Renal cortical epithelial cell (primary cell): ENCODE results near the gene PGF. TPM values are rescaled to one million over a fixed set of nuclear protein-coding genes. Genes with fewer than 3 reads are reported as not detected.
"Not testable (repeated sequence)": the region's sequence is repeated elsewhere in the genome, so short reads cannot be mapped to it uniquely, and the experiment has no call there.

ENCODE experiments used
- DNase-seq: peaks from one replicate; pipeline ENCODE4 v3.0.0-alpha.2; 2011; ENCODE audit warnings: low read depth
- total RNA-seq: library from RNA; depleted of rRNA; stranded (reverse); fragments of >200 nt; gene quantifications from 2 replicates; pipeline ENCODE4 v1.2.3, GENCODE V29; 2014

The PGF gene
- total RNA-seq, 1 donor from 2014 or later: 0.35 TPM

DNA sequence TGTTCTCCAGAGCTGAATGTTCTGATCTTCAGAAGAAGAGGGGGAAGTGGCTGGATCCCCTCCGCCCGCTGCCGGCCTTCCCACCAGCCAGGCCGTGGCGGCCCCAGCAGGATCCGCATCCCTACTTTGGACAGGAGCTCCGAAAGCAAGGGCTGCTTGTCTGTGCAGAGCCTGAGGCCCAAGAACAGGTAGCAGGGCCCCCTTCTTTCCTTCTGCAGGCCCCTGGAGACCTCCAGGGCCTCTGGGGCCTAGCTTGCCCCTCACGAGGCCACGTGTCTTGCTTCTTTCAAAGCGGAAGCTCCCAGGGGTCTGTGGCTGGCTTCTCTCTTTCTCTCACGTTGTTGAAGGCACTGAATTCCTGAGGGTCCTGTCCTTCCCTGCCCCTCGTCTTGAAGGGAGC, 13.2 kb downstream of the PGF start:
- no peak for DNase-seq

DNA sequence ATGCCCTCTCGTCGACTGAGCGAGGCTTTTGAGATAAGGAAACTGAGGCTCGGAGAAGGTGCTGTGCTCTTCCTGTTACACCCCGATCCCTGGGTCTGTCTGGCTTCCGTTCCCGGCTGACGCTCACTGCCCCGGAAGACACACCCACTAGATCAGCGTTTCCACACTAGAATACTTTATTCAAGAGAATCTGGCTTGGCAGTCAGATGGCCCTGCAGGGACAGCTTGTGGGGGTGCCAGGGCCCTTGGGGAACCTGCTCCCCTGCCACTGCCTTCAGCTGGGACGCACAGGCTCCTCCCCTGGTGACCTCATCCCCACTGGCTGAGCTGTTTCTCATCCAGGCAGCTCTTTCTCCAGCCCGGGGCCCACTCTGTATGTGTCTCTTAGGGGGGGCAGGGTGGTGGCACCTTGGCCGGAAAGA, 13.7 kb downstream of the PGF start:
- DNase-seq: no peak

DNA sequence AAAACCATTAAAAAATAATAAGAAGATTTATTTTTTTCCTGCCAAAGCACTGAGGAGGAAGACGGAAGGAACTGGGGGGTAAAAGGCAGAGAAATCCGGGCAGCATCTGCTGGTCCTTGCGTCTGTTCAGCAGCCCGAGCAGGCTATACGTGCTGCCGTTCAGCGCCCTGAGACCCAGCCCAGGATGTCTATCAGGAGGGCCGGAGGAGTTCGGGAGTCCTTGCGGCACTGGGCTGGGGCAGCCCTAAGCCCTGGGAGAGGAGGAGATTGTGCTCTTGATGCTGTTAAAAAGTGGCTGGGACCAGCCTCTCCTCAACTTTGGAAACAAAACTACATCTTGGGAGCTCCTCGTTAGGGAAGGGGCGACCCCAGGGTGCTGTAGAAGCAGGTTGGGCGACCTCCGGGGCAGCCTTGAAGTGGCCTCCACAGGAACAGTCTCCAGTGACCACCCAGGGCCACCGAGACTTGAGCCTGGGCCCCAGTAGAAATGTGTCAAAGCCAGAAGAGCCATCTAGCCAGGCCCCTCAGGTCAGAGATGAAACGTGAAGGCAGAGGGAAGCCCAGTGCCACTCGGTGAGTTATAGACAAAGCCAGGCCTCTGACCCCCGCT, 14.3 kb downstream of the PGF start:
- no peak for DNase-seq

- no peak for DNase-seq
Measured at GRCh38 chr14:74938531-74939495, 16.6 kb downstream of the PGF start.

DNA sequence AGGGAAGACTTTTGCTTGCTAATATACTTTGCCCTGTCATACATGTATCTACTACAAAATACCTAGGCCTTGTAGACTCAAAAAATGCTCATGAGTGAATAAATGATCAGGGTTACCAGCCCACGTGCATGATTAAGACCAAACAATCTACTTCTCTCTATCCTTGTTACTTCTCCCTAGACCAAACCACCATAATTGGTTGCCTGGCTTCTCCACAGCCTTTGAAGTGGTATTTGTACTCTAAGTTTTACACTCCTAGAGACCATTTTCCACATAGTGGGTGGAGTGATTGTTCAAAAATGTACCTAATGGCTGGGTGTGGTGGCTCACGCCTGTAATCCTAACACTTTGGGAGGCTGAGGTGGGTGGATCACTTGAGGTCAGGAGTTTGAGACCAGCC, 18.2 kb downstream of the PGF start:
- no peak for DNase-seq

DNA sequence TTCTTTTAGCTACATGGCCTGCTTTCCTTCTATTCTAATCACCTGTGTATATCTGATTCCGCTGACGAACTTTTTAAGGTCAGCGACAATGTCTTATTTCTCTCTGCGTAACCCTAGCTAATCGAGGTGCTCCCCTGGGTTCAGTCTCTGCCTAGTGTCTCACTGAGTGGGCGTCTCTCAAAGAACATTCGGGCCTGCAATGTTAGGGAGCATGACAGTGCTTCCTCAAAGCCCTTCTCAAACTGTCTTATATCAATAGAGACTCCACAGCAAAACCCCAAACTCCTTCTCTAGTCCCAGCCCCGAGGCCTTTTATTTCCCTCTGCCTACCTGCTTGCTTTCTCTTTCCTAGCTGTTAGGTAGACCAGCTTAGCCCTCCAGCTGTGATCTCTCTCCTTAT, 18.7 kb downstream of the PGF start:
- no peak for DNase-seq

- DNase-seq: no peak
Measured at GRCh38 chr14:74936151-74936550, 19.2 kb downstream of the PGF start.

DNA sequence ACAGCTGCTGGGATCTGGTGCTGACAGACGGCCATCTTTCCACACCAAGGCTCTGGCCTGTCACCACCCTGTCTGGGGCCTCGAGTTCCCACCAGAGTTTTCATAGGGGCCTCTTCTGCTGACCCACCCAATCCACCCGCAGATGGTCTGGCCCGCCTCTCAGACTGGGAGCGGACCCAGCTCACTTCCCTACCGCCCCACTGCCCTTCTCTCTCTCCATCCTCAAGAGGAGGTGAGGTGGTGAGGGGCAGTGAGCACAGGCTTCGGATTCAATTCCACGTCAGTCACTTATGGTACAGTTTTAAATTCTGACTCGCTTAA, 20.1 kb downstream of the PGF start:
- DNase-seq: no peak

DNA sequence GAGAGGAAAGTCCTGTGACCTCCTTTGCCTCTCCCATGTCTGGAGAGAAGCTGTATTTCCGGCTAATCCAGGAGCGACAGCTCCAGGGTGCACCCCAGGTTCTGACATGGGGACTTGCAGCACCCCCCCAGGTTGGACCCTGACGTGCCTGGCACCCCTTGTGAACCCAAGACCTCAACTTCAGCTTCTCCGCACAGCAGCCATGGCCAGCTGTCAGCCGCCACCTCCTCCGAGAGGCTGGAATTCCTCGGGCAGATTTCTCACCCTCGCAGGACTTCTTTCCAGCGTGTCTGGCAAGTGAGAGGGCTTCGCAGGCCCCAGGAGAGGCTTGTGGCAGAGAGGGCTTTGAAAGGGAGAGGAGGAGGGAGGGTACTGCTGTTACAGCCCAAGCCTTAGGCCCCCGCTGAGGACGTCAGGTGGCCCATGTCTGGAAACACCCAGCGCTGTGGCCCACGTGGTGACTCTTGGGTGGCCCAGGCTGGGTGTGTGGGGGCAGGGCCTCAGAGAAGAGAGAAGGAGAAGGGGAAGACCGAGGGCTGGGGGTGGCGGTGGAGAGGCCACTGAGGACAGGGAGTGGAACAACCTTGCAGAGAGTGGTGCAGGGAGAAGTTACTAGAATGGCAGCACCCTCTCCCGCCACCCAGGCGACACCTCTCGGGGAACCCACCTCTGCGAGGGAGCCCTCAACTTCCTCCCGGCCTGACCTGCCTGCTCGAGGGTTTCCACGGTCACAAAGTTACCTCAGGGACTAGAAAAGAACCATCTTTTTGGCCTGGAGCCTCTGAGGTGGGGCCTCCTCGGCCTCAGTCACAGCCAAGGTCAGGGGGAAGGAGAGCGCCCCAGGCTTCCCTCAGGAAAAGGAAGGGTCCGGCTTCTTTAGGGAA, 20.7 kb downstream of the PGF start:
- DNase-seq: no peak

DNA sequence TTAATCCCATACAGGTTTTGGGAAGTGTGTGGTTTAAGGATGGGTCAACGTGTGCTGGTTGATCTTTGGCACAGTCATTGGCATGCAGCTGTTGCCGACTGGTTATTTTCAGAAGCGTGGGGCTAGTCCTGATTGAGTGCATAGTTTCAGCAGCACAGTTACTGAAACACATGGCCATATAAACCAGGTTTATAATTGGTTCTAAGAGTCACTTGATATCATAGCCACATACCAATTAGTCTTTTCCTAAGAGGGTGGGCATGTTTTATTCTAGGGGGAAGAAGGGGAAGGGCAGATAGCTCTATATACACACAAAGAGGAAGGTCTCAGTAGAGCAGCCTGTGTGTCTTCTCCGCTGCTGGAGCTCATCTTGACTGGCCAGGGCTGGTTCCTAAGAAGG, 21.4 kb downstream of the PGF start:
- DNase-seq: no peak

- not testable (repeated sequence) for DNase-seq
Measured at GRCh38 chr14:74932936-74933335, 22.5 kb downstream of the PGF start.

DNA sequence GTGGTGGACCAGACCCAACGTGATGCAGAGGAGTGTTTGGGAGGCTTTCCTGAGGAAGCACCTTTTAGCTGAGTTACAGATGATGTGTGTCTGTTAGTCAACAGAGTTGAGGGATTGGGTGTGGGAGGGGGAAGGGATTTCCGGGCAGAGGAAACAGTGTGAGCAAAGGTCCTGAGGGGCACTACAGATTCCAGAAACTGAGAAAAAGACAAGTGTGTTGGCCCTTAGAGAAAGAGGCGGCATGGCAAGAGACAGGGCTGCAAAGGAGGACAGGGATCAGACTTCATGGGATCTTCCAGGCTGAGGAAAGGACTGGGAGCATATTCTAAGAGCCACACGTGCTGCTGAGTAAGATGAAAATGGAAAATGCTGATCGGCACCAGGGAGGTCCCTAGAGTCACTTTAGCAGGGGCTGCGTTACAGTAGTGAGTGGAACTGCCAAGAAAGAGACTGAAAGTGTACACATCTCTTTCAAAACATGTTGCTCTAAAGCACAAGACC, 22.9 kb downstream of the PGF start:
- DNase-seq: no peak

DNA sequence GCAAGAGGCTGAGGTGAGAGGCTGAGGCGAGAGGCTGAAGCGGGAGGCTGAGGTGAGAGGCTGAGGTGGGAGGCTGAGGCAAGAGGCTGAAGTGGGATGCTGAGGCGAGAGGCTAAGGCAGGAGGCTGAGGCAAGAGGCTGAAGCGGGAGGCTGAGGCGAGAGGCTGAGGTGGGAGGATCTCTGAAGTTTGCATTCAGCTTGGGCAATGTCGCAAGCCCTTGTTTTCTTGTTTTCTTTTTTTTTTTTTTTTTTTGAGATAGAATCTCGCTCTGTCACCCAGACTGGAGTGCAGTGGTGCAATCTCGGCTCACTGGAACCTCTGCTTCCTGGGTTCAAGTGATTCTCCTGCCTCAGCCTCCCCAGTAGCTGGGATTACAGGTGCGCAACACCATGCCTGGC, 23.7 kb downstream of the PGF start:
- DNase-seq: not testable (repeated sequence)

DNA sequence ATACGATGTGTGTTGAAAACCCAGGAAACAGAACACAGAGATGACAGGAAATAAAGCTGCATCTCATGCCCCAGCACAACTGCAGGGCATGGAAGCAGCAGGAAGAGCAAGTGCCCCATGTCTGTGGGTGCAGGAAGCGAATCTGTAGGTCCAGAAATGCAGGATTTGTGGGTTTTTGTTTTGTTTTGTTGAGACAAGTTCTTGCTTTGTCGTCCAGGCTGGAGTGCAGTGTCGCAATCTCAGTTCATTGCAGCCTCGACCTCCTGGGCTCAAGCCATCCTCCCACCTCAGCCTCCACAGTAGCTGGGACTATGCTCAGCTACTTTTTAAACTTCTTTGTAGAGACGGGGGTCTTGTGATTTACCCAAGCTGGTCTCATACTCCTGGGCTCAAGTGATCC, 26.2 kb downstream of the PGF start:
- DNase-seq: no peak

DNA sequence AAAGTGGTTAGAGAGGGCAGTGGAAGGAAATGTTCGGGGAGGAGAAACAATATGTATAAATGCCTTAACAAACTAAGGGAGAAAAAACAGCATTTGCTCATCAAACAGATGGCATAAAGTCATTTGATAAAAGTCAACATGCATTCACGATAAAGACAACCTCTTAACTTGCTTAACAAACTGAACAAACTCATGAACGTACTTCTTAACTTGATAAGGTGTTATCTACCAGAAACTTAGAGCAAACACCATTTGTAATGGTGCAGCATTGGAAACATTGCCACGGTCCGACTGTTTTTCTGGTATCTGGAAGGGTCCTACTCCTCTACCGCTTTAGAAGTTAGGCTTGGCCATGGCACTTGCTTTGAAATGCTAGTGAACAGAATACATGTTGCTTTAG, 28.2 kb downstream of the PGF start:
- DNase-seq: no peak

DNA sequence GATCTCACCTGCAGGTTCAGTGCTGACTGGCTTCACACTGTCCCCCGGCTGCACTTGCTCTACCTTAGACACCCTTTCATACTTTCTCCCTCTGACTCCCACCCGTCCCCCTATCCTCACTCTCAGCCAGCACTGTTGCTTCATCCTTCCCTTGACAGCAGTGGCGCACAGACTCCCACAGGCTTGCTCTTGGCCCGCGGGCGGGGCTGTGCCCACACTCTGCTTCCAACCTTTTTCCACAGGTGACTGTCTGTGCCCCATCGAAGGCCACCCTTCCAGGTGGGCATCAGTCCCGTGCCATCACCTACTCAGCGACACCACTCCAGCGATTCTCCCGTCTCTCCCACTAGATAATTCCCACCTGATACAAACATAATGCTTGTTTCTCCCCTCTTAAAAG, 31.3 kb downstream of the PGF start:
- DNase-seq: no peak

- peak; percentile 70 for DNase-seq
Measured at GRCh38 chr14:74922752-74923401, 32.5 kb downstream of the PGF start, which contains the start of gene RPS6KL1. Gene RPS6KL1 (minus strand): TSS chr14:74923260. CDS start chr14:74921541, 1,719 bp downstream.

DNA sequence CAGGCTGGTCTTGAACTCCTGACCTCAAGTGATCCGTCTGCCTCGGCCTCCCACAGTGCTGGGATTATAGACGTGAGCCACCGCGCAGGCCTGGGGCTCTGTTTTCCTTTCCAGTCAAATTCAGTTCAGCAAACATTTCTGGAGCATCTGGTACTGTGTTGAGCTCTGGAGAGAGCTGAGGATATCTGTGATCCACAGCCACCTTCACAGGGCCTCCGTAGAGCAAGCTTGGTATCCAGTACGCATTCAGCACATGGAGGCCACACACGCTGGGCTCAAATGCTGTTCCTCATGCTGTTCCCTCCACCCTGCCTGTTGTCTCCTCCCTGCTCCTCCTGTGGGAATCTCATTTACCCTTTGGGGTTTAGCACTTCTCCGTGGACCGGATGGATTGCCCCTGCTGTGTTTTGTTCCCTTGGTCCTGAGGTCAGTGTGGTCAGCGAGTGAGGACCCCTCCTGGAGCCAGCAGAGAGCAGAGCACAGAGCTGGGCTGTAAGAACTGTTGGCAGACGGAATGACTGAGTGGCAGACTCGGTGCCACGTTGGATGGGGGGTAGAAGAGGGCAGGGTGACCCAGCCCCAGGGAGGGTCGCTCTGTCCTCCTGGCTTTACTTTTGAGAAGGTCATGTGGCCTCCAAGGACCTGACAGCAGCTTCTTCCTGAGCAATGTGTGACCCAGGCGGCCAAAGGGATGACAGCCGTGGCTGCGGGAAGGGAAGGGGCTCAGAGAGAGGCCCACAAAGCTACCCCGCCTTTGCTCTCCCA, 33.2 kb downstream of the PGF start:
- no peak for DNase-seq

DNA sequence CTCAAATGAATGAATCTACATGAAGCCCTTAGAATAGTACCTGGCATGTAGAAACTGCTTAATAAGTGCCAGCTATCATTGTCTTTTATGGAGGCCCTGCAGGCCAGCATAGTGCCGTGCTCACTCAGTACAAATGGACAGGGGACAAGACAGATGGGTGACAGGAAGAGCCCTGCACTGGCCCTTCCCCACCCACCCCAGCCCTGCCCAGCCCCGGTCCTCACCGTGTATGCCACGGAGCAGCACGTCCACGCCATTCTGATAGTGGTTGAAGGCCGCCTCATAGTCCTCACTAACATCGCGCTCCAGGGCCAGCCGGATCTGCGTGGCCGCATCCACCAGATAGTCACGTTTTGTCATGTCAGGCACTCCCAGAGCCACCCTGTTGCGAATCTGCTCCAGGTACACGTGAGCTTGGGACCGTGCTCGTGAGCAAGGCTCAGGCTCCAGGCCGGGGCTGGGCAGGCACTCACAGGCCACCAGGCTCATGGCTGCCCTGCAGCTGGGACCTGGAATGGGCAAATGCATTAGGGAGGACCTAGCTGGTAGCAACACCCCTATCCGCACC, 34.3 kb downstream of the PGF start:
- no peak for DNase-seq

- no peak for DNase-seq
Measured at GRCh38 chr14:74920281-74920680, 35.1 kb downstream of the PGF start.
